Muscle layer of colon (tissue), 2 donors: ENCODE measurements around the gene SYNGR2.
"Not testable (repeated sequence)": the region's sequence is repeated elsewhere in the genome, so short reads cannot be mapped to it uniquely, and the experiment has no call there.

Experiments used
- H3K27ac ChIP-seq: one replicate; pipeline ENCODE4 v1.7.0; 2013; ENCODE audit warnings: low read depth, mild to moderate bottlenecking, low read length, moderate library complexity
- H3K27me3 ChIP-seq, 2 donors: one replicate each; pipeline ENCODE4 v1.7.0; 2013; ENCODE audit warnings: low read length in 2 of 2, mild to moderate bottlenecking in 2 of 2; ENCODE audit not compliant: insufficient read depth in 2 of 2, control insufficient read depth in 1 of 2
- H3K36me3 ChIP-seq: one replicate; pipeline ENCODE4 v1.7.0; 2013; ENCODE audit warnings: mild to moderate bottlenecking, low read length; ENCODE audit not compliant: insufficient read depth
- H3K4me1 ChIP-seq: one replicate; pipeline ENCODE4 v1.7.0; 2013; ENCODE audit warnings: mild to moderate bottlenecking, low read length; ENCODE audit not compliant: insufficient read depth
- H3K4me3 ChIP-seq, 2 donors: one replicate each; pipeline ENCODE4 v1.7.0; 2013; ENCODE audit warnings: low read length in 2 of 2, low read depth in 1 of 2, mild to moderate bottlenecking in 1 of 2, moderate library complexity in 1 of 2
- H3K9ac ChIP-seq: one replicate; pipeline ENCODE4 v1.7.0; 2013; ENCODE audit warnings: low read length
- H3K9me3 ChIP-seq: one replicate; pipeline ENCODE4 v1.7.0; 2013; ENCODE audit warnings: mild to moderate bottlenecking, low read length
- donor health status: abdominal sarcoma.
- donor health status: Adenocarcinoma of cecum.

The SYNGR2 gene

DNA sequence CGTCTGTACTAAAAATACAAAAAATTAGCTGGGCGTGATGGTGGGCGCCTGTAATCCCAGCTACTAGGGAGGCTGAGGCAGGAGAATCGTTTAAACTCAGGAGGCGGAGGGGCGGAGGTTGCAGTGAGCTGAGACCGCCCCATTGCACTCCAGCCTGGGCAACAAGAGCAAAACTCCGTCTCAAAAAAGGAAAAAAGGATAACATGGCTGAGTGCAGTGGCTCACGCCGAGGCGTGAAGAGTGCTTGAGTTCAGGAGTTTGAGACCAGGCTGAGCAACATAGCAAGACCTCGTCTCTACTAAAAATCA, 28.6 kb upstream of the SYNGR2 start:
- H3K36me3 ChIP-seq, H3K4me3 ChIP-seq, H3K9ac ChIP-seq, H3K27me3 ChIP-seq, H3K9me3 ChIP-seq, H3K27ac ChIP-seq: not testable (repeated sequence)
- peaks cover 13% of the 10 kb centered on the region for H3K4me1 ChIP-seq

DNA sequence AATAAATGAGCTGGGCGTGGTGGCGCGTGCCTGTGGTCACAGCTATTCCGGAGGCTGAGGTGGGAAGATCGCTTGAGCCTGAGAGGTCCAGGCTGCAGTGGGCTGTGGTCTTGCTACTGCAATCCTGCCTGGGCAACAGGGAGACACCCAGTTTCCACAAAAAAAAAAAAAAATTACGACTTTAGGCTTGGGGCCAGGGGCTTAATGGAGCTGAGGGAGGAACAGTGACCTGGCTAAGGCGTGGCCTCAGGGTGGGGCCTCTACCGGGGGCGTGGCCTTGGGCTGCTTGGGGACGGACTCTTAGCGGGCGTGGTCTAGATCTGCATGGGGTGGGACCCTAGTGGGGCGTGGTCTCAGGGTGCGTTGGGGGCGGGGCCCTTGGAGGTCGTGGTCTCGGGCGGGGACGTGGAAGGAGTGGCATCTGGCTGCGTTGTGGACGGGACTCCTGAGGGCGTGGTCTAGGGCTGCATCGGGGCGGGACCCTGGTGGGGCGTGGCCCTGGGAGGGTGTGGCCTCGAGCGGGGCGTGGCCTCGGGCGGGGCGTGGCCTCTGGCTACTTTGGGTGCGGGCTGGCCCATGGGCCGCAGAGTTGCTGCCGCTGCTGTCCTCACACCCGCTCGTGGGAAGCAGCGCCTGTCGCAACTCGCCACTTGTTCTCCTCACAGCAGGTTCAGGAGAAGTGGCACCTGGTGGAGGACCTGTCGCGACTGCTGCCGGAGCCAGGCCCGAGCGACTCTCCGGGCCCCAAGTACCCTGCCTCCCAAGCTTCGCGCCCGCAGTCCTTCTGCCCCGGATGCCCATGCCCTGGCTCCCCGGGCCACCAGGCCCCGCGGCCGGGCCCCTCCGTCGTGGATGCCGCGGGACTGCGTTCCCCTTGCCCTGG, 28.0 kb upstream of the SYNGR2 start:
- Histone ChIP-seq H3K27me3 (no peaks in the 10 kb centered on the region), H3K4me3 (no peak overlapping the region), H3K9me3 (no peaks in the 10 kb centered on the region), H3K27ac (no peak overlapping the region), H3K4me1 (peaks cover 19% of the 10 kb centered on the region), H3K36me3 (no peaks in the 10 kb centered on the region), H3K9ac (no peak overlapping the region)

DNA sequence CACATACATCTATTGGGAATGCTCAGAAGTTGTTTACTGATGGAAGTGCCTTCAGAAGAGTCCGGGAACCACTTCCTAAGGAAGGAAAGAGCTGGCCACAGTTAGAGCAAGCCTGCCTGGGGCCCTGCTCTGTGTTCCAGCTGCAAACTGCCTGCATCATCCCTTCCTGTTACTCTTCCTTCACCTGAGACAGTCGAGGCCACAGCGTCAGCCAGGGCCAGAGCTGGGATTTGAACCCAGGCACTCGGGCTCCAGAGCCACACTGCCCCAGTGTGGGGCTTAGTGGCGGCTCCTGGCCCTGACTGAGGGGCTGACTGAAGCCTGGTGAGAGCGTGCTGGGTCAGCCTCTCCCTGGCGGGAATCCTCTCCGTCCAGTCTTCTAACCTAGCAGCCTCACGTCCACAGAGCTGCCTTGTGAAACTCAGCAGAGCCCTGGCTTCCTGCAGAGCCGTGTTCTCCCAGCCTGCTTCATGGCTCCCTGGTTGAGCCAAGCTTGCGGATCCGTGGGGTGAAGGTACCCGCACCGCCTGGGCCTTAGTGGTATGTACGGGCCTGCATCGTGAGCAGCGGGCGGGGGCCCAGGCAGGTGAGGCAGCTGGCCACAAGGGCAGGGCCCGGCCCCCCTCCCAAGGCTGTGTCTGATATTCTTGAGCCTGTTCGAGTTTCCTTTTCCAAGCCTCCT, 26.8 kb upstream of the SYNGR2 start:
- no peak overlapping the region for H3K4me3 ChIP-seq
- peaks cover 24% of the 10 kb centered on the region for H3K4me1 ChIP-seq
- no peaks in the 10 kb centered on the region for H3K27me3 ChIP-seq
- H3K9me3 ChIP-seq: no peaks in the 10 kb centered on the region
- H3K27ac ChIP-seq: no peak overlapping the region
- H3K9ac ChIP-seq: no peak overlapping the region
- no peaks in the 10 kb centered on the region for H3K36me3 ChIP-seq

DNA sequence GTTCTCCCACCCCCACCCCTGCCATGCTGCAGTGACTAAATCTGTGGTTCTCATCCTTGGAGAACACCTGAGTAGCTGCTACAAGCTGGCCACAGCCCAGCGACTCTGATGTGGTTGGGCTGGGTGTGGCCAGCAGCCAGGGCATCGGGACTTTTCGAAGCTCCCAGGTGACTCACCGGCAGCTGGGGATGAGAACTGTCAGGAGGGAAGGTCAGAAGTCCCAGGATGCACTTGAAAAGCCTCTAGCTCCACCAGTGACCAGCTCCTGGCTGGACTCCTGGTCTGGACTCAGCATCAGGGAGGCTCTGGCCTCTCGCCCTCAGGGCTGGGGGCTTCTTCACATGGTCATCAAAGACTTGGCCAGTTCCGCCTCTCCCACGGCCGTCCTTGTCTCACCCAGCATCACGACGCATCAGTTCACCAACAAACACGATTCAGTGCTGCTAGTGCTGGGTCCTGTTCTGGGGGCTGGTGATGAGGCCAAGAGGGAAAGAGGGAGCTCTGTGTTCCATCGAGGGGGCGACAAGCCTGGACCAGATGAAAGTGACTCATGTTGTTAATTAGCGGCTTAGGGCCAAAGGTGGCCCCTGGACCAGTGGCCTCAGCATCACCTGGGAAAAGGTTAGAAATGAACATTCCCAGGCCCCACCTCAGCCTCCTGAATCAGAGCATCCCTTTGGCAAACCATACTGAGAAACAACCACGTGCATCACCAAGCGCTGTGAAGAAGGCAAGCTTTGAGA, 26.1 kb upstream of the SYNGR2 start:
- no peaks in the 10 kb centered on the region for H3K36me3 ChIP-seq
- H3K9me3 ChIP-seq: no peaks in the 10 kb centered on the region
- H3K27me3 ChIP-seq: no peaks in the 10 kb centered on the region
- H3K4me3 ChIP-seq: no peak overlapping the region
- no peak overlapping the region for H3K27ac ChIP-seq
- peaks cover 24% of the 10 kb centered on the region for H3K4me1 ChIP-seq
- no peak overlapping the region for H3K9ac ChIP-seq

DNA sequence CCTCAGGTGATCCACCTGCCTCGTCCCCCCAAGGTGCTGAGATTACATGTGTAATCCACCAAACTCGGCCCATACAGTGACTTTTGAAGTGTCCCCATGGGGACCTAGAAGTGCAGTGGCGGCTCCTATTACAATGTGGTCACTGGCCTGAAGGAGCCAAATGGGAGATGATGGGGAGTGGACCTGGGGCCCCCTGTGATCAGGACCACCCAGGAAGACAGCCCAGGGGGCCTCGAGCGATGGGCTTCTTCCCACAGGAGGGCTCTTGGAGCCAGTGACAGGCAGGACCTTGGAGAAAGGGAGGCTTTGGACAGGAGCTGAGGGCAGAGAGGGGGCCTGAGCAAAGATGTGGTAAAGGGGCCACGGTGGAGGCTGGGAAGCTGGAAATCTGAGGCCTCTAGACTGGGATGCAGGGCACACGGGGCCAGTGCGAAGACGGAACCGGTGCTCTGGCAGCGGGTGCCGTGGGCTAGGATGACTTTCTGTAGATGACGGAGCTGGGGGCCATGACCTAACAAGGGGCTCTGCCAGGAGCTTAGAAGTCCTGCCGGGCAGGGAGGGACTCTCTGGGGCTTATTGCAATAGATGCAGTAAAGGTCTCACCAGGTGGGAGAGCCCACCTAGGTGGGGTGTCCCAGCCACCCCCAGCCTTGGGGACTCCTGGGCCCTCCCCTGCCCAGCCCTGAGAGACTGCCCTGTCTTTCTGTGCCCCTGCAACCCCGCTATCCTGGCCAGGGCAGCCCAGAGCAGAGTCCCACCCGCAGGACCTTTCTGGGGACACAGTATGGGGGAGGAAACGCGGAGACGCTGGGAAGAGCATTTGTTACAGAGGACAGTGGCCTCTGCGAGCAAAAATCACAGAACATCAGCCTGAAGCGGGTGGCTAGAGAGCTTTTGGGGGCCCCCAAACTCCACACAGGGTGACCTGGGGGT, 24.9 kb upstream of the SYNGR2 start:
- Histone ChIP-seq H3K4me1 (peaks cover 24% of the 10 kb centered on the region), H3K4me3 (no peak overlapping the region), H3K9ac (no peak overlapping the region), H3K27me3 (no peaks in the 10 kb centered on the region), H3K9me3 (no peaks in the 10 kb centered on the region), H3K36me3 (no peaks in the 10 kb centered on the region), H3K27ac (no peak overlapping the region)

DNA sequence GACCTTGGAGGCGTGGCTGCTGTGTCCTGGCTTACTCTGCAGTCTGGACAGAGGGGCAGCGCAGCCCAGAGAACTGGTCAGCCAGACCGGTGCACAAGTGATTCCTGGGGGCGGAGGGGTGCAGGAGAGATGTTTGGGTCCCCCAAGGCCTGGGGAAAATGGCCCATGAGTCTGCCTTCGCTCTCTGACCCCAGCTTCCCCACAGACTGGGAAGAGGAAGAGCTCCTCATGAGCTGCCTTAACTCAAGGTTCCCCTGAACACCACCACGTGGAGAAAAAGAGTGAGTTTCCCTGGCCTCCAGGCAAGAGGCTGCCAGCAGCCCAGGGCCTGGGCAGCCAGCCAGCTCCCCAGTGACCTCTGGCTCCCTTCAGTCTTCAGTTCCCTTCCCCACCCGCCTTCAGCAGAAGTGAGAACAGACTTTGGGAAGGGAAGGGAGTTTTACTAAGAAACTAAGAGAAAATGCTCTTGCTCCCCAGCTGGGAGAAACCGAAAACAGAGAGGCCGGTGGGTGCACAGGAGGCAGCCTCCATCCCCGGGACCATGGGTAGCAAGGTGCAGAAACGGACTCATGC, 24.1 kb upstream of the SYNGR2 start:
- H3K4me1 ChIP-seq: peaks cover 24% of the 10 kb centered on the region
- no peaks in the 10 kb centered on the region for H3K36me3 ChIP-seq
- H3K9me3 ChIP-seq: no peaks in the 10 kb centered on the region
- H3K9ac ChIP-seq: no peak overlapping the region
- no peaks in the 10 kb centered on the region for H3K27me3 ChIP-seq
- no peak overlapping the region for H3K4me3 ChIP-seq
- H3K27ac ChIP-seq: no peak overlapping the region

DNA sequence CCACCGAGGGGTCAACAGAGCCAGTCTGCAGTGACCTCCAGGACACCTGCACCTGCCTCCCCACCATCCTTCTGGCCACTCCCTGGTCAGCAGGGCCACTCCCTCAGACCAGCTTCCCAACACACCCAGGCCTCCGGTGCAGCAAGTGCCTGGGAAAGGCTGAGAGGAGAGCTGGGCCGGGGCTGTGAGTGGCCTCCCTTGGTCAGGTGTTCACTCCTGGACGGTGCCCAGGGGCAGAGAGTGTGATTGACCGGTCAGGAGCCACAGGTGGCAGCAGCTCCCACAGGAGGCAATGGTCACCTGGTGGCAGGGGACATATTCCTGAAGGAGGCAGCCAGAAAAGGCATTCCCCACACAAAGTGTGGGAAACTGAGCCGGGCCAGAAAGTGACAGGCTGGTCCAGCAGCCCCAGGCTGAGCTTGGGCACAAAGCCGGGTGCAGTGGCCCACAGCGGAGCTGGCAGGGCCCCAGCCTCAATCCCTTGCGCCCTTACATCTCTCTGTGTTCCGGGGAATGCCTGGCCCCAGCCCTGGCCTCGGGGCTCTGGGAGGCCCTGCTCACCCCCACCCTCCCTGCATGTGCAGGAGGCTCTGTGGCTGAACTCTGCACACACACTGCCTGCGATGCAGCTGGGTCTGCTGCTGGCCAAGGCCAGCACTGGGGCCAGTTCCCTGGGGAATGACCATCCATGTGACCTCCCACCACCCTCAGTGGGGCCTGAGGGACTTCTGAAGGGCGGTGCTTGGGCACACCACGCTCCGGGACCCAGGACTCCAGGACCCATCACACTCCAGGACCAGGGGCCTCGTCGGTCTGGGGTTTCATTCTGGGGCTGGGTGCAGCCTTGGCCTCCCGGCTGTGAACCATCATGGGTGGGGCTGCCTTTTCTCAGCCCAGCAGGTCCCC, 23.4 kb upstream of the SYNGR2 start:
- Histone ChIP-seq H3K27ac (no peak overlapping the region), H3K9ac (no peak overlapping the region), H3K36me3 (no peaks in the 10 kb centered on the region), H3K4me3 (no peak overlapping the region), H3K27me3 (no peaks in the 10 kb centered on the region), H3K9me3 (no peaks in the 10 kb centered on the region), H3K4me1 (peaks cover 24% of the 10 kb centered on the region)

DNA sequence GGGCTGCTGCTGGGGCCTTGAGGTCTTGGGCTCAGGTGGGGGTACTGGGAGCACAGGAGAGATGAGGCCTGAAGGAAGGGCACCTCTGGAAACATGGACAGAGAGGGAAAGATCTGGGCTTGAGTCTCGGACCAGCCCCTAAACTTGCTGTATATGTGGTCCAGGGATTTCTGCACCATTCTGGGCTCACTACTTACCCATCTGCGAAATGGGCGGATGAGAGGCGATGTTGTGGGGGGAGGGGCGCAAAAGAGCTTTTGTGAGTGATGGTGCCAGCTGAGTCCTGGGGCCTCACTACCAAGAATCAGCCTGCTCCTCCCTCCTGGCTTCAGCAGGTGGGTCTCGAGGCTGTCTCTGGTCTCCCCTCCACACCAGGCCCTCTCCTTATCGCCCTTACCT, 21.9 kb upstream of the SYNGR2 start:
- H3K27ac ChIP-seq: no peak overlapping the region

DNA sequence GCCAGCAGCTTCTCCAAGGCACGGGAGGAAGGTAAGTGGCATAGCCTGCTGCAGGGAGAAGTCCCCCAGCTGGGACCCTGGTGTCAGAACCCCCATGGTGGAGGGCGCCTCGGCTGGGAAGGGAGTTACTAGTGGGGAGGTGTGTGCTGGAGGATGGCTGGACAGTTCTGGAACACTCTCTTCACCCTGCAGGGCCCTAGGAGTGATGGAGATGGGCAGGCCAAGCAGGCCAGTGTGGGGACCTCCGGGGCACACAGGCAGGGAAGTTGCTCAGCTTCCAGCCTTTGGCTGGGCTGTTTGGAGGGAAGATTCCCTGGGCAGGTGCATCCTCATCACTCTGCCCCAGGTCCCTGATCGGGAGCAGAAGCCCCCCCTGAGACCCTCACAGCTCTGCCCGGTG, 21.5 kb upstream of the SYNGR2 start:
- Histone ChIP-seq H3K27me3 (no peaks in the 10 kb centered on the region), H3K27ac (no peak overlapping the region), H3K4me1 (peaks cover 24% of the 10 kb centered on the region), H3K9ac (no peak overlapping the region), H3K36me3 (no peaks in the 10 kb centered on the region), H3K4me3 (no peak overlapping the region), H3K9me3 (no peaks in the 10 kb centered on the region)

More for the DNA sequence above, 21.9 kb upstream of the SYNGR2 start:
- Histone ChIP-seq H3K27me3 (no peaks in the 10 kb centered on the region), H3K9me3 (no peaks in the 10 kb centered on the region), H3K9ac (no peak overlapping the region), H3K36me3 (no peaks in the 10 kb centered on the region), H3K4me1 (peaks cover 24% of the 10 kb centered on the region), H3K4me3 (no peak overlapping the region)

DNA sequence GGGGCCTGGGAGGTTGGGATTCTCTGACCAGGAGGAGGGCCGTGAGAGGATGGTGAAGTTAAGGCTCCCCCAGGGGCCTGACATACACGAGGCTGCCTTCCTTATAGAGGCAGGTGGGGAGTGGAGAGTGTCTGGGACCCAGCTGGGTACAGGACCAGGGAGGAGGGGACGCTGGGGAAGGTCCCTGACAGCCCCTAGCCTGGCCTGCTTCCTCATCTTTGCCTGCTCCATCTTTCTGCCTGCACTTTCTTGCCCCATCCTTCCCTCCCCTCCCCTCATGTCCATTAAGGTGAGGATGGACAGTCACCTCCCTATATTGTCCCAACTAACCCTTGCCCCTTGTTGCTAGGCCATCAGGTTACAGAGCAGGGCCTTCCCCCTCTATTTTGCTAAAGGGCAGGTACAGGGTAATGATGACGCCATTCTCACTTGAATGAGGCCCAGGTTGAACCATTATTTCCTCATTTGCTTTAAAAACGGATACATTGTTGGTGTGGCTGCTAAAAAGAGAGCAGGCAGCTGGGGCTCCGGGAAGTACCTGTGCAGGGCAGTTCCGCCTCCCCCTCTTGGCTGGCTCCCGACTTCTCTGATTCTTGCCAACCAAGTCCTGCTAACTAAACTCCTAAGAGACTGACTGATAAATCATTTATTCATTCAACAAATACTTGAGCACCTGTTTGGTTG, 20.9 kb upstream of the SYNGR2 start:
- H3K4me1 ChIP-seq: peaks cover 24% of the 10 kb centered on the region

More for the DNA sequence above, 20.9 kb upstream of the SYNGR2 start:
- H3K27ac ChIP-seq: no peak overlapping the region
- H3K36me3 ChIP-seq: no peaks in the 10 kb centered on the region
- no peaks in the 10 kb centered on the region for H3K9me3 ChIP-seq
- no peak overlapping the region for H3K9ac ChIP-seq
- no peaks in the 10 kb centered on the region for H3K27me3 ChIP-seq
- no peak overlapping the region for H3K4me3 ChIP-seq
